GM19099 (cell line): ENCODE data around the gene ARPIN.

ENCODE experiments used
- POLR2A ChIP-seq: IDR thresholded peaks from 3 replicates; pipeline ENCODE4 v1.6.1; 2011; ENCODE audit warnings: low read depth; ENCODE audit not compliant: insufficient read length; ENCODE audit errors: extremely low read depth

Gene ARPIN

DNA sequence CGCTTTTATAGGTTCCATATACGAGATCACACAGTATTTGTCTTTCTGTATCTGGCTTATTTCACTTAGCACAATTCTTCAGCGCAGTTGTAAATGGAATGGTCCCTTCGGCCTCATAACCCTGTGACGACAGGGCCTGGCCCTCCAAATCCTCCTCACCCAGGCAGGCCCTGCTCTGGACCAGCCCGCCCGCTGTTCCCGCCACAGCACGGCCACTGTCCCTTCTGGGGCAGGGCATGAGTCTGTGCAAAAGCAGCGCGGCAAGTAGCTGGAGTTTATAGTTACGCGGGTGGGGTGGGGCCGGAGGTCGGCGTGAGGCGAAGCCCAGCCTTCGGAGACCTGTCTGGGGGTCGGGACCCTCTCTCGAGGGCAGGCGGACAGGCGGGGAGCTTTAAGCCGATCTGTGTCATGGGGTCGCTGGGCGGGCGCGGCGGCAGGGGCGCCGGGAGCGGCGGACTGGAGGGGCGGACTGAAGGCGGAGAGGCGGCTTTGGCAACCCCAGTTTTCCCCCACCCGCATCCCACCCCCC, 543 bp downstream of the ARPIN start:
- TF ChIP-seq POLR2A = no peak

DNA sequence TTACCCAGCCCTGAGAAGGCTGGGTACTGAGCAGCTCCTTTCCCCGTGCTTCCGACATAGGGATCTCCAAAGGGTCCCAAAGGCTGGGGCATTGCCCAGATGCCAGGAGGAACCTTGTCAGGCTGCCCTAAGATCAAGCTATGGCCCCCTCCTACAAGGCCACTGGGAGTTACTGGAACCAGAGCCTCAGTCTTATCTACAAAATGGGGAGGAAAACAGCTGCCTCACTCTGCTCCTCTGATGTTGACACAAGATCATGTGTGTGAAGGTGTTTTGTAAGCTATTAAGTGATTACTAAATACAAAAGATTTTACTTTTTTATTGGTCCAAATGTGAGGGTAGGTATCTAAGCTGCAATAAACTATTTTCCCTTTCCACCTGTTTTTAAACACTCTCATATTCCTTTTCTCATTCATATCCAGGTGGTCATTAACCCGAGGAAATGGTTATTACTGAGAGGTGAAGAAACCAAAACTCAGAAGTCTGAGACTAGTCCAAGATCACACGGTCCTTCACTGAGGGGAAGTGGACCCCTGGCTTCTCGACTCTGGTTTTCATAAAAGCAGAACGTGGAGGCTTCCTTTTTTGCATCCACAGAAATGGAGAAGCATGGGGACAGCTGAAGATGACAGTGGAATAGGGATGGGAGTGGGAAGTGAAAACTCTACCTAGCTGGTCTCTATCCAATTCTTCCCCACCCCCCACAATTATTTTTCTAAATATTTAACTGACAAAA, 1.7 kb downstream of the ARPIN start:
- TF ChIP-seq POLR2A = no peak

DNA sequence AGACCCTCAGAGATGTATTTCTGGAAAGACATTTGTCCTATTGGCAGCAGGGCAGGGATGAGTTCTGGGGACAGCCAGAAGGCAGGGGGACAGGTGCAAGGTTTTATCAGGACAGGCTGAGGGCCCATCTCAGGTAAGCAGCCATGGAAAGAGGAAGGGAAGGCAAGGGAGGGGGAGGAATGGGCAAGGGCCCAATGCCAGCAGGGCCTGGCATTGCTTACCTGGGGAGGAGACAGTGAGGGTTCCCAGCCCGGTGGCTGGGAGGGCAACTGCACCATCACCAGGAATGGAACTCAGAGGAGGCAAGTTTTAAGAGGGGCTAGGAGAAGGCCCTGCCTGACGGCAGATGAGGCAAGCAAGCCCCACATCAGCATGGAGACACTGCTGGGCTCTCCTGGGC, 3.1 kb downstream of the ARPIN start:
- TF ChIP-seq POLR2A = no peak

- no peak for TF ChIP-seq POLR2A
These were observed 4.5 kb downstream of the ARPIN start for GRCh38 chr15:89908226-89908625.

DNA sequence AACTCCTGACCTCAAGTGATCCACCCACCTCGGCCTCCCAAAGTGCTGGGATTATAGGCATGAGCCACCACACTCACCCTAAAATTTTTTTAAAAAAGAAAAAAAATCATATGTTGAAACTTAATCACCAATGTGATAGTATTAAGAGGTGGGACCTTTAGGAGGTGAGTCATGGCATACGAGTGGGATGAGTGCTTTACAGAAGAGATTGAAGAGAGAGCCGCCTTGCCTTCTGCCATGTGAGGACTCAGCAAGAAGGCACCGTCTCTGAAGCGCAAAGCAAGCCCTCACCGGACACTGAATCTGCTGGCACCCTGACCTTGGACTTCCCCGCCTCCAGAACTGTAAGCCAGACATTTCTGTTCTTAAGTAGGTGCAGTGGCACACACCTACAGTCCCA, 5.5 kb downstream of the ARPIN start:
- TF ChIP-seq POLR2A = no peak

DNA sequence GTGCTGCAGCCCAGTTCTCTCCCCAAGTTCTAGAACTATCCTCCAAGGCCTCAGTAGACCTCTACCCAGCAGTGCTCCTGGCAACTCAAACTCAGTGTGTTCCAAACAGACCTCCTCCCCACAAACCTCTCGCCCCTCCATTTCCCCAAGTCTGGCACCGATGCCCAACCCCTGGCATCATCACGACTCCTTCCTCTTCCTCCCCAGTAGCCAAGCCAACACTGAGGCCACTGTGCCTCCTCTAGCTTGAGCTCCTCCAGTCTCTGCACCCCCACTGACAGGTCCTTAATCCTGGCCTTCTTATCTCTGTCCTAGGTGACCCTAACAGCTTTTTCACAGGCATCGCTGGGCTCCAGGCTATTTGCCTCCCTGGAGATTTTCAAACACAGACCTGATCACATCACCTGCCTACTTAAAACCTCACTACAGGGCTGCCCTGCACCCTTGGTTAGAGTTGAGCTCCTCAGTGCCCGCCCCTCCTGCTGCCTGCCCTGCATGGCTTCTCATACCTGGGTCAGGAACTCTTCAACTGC, 6.8 kb downstream of the ARPIN start:
- no peak for TF ChIP-seq POLR2A

DNA sequence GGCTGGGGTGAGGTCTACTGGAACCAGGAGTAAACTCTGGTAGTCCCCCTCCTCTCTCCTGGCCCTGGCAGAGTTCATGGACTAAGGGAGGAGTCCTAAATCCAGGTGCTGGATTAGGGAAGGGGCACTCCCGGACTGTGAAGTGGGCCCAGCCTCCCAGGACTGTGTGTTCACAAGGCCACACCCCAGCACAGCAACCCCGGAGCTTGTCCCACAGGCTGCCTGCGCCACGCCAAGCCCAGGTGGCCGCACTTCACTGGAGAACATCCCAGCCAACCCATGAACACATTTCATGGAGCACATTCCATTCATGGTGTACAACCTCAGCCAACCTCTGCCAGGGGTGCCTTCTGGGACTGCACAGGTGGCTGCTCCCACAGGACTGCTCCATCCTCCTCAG, 8.2 kb downstream of the ARPIN start:
- no peak for TF ChIP-seq POLR2A

DNA sequence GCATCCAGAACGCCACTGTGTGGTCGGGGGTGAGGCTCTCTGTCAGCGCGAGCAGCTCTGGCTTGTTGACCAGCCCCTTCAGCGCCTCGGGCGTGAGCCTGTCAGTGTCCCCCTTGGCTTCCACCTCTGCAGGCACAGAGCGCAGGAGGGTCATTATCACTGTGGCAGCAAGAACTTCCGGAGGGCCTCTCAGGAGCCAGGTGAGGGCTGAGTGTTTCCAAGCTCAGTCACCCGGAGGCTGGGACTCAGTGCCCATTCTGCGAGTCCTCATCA, 9.0 kb downstream of the ARPIN start:
- TF ChIP-seq POLR2A = no peak

DNA sequence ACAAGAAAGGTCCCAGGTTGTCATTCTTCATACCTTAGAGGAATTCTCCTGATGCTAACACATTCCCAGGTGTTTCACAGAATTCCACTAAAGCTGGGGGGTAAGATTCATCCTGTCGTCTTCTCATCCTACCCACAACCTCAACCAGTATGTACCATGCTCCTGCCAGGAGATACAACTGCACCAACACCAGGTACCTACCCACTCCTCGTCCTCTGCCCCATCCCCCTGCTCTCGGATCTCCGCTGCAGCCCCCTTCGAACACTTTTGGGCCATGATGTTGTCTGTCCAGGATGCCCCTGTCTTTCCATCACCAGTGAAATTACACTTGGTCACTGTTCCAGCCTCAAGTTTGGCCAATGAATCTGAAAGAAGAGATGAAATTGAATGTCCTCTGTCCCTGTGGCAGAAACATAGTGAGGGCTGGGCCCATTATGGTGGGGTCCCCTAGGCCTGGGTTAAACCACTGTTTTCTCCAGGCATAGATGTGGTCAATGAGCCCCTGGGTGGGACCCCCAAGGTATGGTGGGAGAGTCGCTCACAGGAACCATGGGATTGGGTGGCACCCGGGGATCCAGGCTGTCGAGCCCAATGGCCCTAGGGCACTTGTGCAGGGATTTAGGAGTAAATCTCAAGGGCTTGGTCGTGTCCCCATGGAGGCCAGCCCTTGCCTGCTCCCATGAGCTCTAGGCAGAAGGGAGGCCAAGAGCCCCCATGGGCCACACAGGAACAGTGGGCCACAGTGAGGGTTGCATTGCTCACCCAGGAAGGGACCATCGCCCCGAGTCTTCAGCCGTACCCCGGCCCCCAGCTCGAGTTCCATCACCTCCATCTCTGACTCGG, 9.5 kb downstream of the ARPIN start:
- TF ChIP-seq POLR2A = no peak

GRCh38 chr15:89900849-89901248, 11.9 kb downstream of the ARPIN start:
- TF ChIP-seq POLR2A = no peak

DNA sequence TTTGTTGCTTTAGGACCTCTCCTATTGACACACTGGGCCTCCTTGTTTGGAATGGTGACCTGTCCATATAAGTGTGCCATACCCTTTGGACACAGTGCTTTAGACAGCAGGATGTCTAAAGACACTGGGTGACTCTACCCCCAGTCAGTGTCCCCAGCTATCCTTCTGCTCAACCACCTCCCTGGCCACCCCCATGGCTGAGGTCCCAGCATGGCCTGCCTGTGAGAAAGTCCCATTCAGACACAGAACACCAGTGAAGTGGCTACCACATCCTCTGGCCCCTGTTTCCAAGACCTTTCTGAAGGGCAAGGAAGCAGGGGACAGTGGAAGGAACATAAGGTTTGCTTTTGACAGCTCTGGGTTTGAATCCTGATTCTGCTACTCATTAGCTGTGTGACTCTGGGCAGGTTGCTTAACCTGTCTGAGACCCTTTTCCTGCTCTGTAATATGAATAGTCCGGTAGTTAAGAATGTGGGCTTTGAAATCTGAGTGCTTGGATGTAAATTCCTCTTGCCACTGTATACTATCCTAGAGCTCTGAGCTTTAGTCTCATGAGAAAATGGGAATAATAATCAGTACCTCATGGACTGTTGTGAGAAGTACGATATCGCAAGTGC, 12.7 kb downstream of the ARPIN start:
- no peak for TF ChIP-seq POLR2A

DNA sequence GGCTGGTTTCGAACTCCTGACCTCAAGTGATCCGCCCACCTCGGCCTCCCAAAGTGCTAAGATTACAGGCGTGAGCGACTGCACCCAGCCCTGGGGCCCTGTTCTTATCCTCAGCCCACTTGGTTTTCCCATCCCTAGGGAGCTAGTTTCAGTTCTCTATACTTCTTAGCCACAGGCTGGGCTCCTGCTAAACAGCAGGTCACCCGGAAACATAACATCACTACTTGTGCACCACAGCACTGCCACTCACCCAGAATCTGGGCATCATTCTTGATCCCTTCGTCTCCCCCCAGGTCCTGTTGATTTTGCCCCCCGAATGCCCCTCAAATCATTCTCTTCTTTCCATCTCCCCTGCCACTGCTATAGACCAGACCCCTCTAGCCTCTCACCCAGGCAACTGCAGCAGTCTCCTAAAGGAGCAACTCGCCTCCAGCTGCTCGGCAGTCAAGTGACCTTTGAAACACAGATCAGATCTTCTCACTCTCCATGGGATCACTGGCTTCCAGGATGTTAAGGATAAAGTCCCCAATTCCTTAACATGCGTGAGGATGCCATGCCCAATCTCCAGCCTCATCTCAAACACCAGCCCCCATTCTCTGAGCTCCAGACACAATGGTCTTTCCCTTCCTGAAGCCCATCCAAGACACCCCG, 13.3 kb downstream of the ARPIN start:
- TF ChIP-seq POLR2A = no peak

GRCh38 chr15:89898614-89899294, 14.0 kb downstream of the ARPIN start:
- no peak for TF ChIP-seq POLR2A

GRCh38 chr15:89898146-89898545, 14.6 kb downstream of the ARPIN start:
- TF ChIP-seq POLR2A = no peak
